Fibroblast of lung (primary cell): ENCODE measurements around the gene LIN28A. TPM values are rescaled to one million over a fixed set of nuclear protein-coding genes. Genes with fewer than 3 reads are reported as not detected.

ENCODE experiments used
- DNase-seq, 2 donors: peaks; one replicate each; pipeline versions ENCODE4 v3.0.0 to v3.0.0-alpha.2; 2010; ENCODE audit warnings: low read depth in 2 of 2
- H2AFZ ChIP-seq: 2 replicates; pipeline ENCODE4 v1.5.1; 2012; ENCODE audit warnings: low read length, control low read depth, inconsistent platforms
- H3K27ac ChIP-seq: 2 replicates; pipeline ENCODE4 v1.5.1; 2011; ENCODE audit warnings: low read length, control low read depth; ENCODE audit not compliant: insufficient read depth
- H3K27me3 ChIP-seq: 2 replicates; pipeline ENCODE4 v1.5.1; 2011; ENCODE audit warnings: mild to moderate bottlenecking, low read length; ENCODE audit not compliant: control insufficient read depth, insufficient read depth
- H3K36me3 ChIP-seq: 2 replicates; pipeline ENCODE4 v1.5.1; 2011; ENCODE audit warnings: low read length; ENCODE audit not compliant: control insufficient read depth, insufficient read depth
- H3K4me1 ChIP-seq: 2 replicates; pipeline ENCODE4 v1.5.1; 2011; ENCODE audit warnings: low read length; ENCODE audit not compliant: control insufficient read depth, insufficient read depth; ENCODE audit errors: extremely low read depth
- H3K4me2 ChIP-seq: 2 replicates; pipeline ENCODE4 v1.5.1; 2011; ENCODE audit warnings: low read length, control low read depth; ENCODE audit not compliant: insufficient read depth; ENCODE audit errors: extremely low read depth
- H3K4me3 ChIP-seq, 4 experiments: fragments of 200-600 bp in 1 of 4; sonication (generic) in 1 of 4; replicated peaks in 1 of 4; 2 replicates each; pipeline ENCODE4 v1.5.1; 2011 to 2016; ENCODE audit warnings: low read length in 4 of 4, low read depth in 3 of 4, mild to moderate bottlenecking in 3 of 4, control low read depth in 2 of 4, inconsistent platforms in 1 of 4, mixed read lengths in 1 of 4; ENCODE audit not compliant: insufficient read depth in 1 of 4; ENCODE audit errors: control extremely low read depth in 1 of 4
- H3K79me2 ChIP-seq: 2 replicates; pipeline ENCODE4 v1.5.1; 2012; ENCODE audit warnings: mild to moderate bottlenecking, low read length, inconsistent platforms; ENCODE audit not compliant: control insufficient read depth, insufficient read depth
- H3K9ac ChIP-seq: 2 replicates; pipeline ENCODE4 v1.5.1; 2011; ENCODE audit warnings: mild to moderate bottlenecking, low read length, control low read depth; ENCODE audit not compliant: insufficient read depth
- H3K9me3 ChIP-seq: 2 replicates; pipeline ENCODE4 v1.5.1; 2012; ENCODE audit warnings: low read depth, low read length; ENCODE audit not compliant: control insufficient read depth, insufficient read depth
- H4K20me1 ChIP-seq: 2 replicates; pipeline ENCODE4 v1.5.1; 2011; ENCODE audit warnings: low read length; ENCODE audit not compliant: control insufficient read depth, insufficient read depth; ENCODE audit errors: extremely low read depth
- CTCF ChIP-seq, 2 donors: IDR thresholded peaks in 1 of 2; conservative IDR thresholded peaks in 1 of 2; 1 replicate in 1 of 2; 2 replicates in 1 of 2; pipeline ENCODE4 v1.5.1; 2011 to 2012; ENCODE audit warnings: low read length in 2 of 2, control low read depth in 1 of 2, inconsistent platforms in 1 of 2, low read depth in 1 of 2, mild to moderate bottlenecking in 1 of 2
- EZH2 ChIP-seq: IDR thresholded peaks from 2 replicates; pipeline ENCODE4 v1.5.1; 2012; ENCODE audit warnings: low read length, control low read depth, mild to moderate bottlenecking; ENCODE audit errors: missing control alignments
- polyA plus RNA-seq, 2 donors: library from polyadenylated mRNA; depleted of rRNA in 1 of 2; stranded (reverse) in 1 of 2; unstranded in 1 of 2; fragments of >200 nt; gene quantifications; 2 replicates each; pipeline ENCODE4 v1.2.1, GENCODE V29; 2011 to 2012; ENCODE audit warnings: missing spikeins in 1 of 2
- total RNA-seq: library from RNA; depleted of rRNA; stranded (reverse); fragments of >200 nt; gene quantifications from 2 replicates; pipeline ENCODE4 v1.2.1, GENCODE V29; 2014

Gene LIN28A
- total and polyA plus RNA-seq, 2 donors (not counting 1 experiment from before 2014, with no cell fraction given), result 0.09 TPM; not detected in 1

DNA sequence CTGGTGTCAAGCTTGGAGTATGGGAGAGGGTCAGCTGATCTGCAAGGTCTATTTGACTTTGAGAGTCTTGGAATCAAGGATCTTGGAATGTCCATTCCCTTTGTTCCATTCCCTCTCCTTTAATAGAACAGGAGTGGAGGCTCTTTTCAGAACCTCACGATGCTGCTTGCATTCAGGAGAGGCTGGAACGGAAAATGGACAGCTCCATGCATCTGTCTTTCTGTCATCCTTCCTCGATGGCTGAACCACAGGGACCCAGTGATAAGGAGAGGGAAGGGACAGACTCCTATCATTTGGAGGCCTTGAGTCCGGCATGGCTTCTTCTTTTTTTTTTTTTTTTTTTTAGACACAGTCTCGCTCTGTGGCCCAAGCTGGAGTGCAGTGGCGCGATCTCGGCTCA is 14.9 kb upstream of the LIN28A start:
- Histone ChIP-seq H3K4me1 (no peaks in the 10 kb centered on the region), H3K27me3 (no peaks in the 10 kb centered on the region), H3K9ac (no peak overlapping the region), H2AFZ (no peak overlapping the region), H3K27ac (no peak overlapping the region), H3K4me3 (no peak overlapping the region), H3K4me2 (no peak overlapping the region), H3K9me3 (no peaks in the 10 kb centered on the region), H3K79me2 (no peaks in the 10 kb centered on the region), H4K20me1 (no peaks in the 10 kb centered on the region), H3K36me3 (no peaks in the 10 kb centered on the region)
- no peak for TF ChIP-seq EZH2
- TF ChIP-seq CTCF (conservative IDR thresholded peaks at IDR 0.05 in 1 of 2, IDR thresholded peaks at IDR 0.05 in 1 of 2; ENCODE audit: low read depth in 1 of 2, low read length in 2 of 2), result no peak
- DNase-seq, result no peak

GRCh38 chr1:26399034-26399433 is 11.6 kb upstream of the LIN28A start:
- no peaks in the 10 kb centered on the region for H3K36me3 ChIP-seq
- H3K4me3 ChIP-seq, result no peak overlapping the region
- H3K27me3 ChIP-seq, result no peaks in the 10 kb centered on the region
- H3K9me3 ChIP-seq, result no peaks in the 10 kb centered on the region
- H4K20me1 ChIP-seq, result no peaks in the 10 kb centered on the region
- no peaks in the 10 kb centered on the region for H3K79me2 ChIP-seq
- no peak overlapping the region for H3K27ac ChIP-seq
- no peak overlapping the region for H3K4me2 ChIP-seq
- no peak overlapping the region for H2AFZ ChIP-seq
- H3K9ac ChIP-seq, result no peak overlapping the region
- TF ChIP-seq CTCF (conservative IDR thresholded peaks at IDR 0.05 in 1 of 2, IDR thresholded peaks at IDR 0.05 in 1 of 2; ENCODE audit: low read depth in 1 of 2, low read length in 2 of 2) (no peak), EZH2 (no peak)
- no peaks in the 10 kb centered on the region for H3K4me1 ChIP-seq
- no peak for DNase-seq

- no peak for DNase-seq
- Histone ChIP-seq H3K9ac (no peak overlapping the region), H3K4me2 (no peak overlapping the region), H3K27ac (no peak overlapping the region), H3K4me1 (no peaks in the 10 kb centered on the region), H3K36me3 (no peaks in the 10 kb centered on the region), H3K27me3 (no peaks in the 10 kb centered on the region), H3K9me3 (no peaks in the 10 kb centered on the region), H3K4me3 (no peak overlapping the region), H4K20me1 (no peaks in the 10 kb centered on the region), H2AFZ (no peak overlapping the region), H3K79me2 (no peaks in the 10 kb centered on the region)
- no peak for TF ChIP-seq EZH2
- no peak for TF ChIP-seq CTCF (conservative IDR thresholded peaks at IDR 0.05 in 1 of 2, IDR thresholded peaks at IDR 0.05 in 1 of 2; ENCODE audit: low read depth in 1 of 2, low read length in 2 of 2)
These were observed 8.7 kb upstream of the LIN28A start for GRCh38 chr1:26401891-26402290.
